SK-N-SH treated with all-trans-retinoic acid at 6 μM for 48 hours (cell line): ENCODE results near the gene LRP8.

Experiments used
- ATAC-seq: fragments of 200-7000 bp; cut with Tn5 transposase; 3 replicates; pipeline ENCODE4 v1.9.1; 2020; ENCODE audit warnings: mild to moderate bottlenecking, moderate library complexity
- ARNTL ChIP-seq: fragments of 450-650 bp; formaldehyde crosslinking; IDR thresholded peaks from 2 replicates; pipeline ENCODE4 v1.5.0; 2020; ENCODE audit warnings: low read depth, mild to moderate bottlenecking, moderate library complexity, borderline replicate concordance
- BACH2 ChIP-seq: fragments of 250-450 bp; sonication (Bioruptor Pico); IDR thresholded peaks from 2 replicates; pipeline ENCODE4 v1.9.0; 2021; ENCODE audit warnings: mild to moderate bottlenecking, borderline replicate concordance
- CSDC2 ChIP-seq: fragments of 250-450 bp; sonication (Bioruptor Pico); IDR thresholded peaks from 2 replicates; pipeline ENCODE4 v1.5.0; 2020; ENCODE audit warnings: mild to moderate bottlenecking, moderate library complexity
- ESRRG ChIP-seq: fragments of 250-450 bp; sonication (Bioruptor Pico); IDR thresholded peaks from 2 replicates; pipeline ENCODE4 v1.6.1; 2021; ENCODE audit warnings: mild to moderate bottlenecking
- ISL1 ChIP-seq: fragments of 250-450 bp; sonication (Bioruptor Pico); IDR thresholded peaks from 2 replicates; pipeline ENCODE4 v2.1.2; 2022; ENCODE audit warnings: mild to moderate bottlenecking, moderate library complexity
- OSR1 ChIP-seq: fragments of 250-450 bp; sonication (Bioruptor Pico); IDR thresholded peaks from 2 replicates; pipeline ENCODE4 v1.8.0; 2022; ENCODE audit warnings: moderate library complexity, mild to moderate bottlenecking, inconsistent platforms
- PPARA ChIP-seq: fragments of 250-450 bp; sonication (Bioruptor Pico); IDR thresholded peaks from 2 replicates; pipeline ENCODE4 v1.5.0; 2020; ENCODE audit warnings: mild to moderate bottlenecking, borderline replicate concordance
- RARB ChIP-seq: fragments of 250-450 bp; sonication (Bioruptor Pico); IDR thresholded peaks from 2 replicates; pipeline ENCODE4 v1.8.0; 2021; ENCODE audit warnings: mild to moderate bottlenecking, moderate library complexity
- SNAI2 ChIP-seq: fragments of 250-450 bp; sonication (Bioruptor Pico); IDR thresholded peaks from 2 replicates; pipeline ENCODE4 v1.5.0; 2020; ENCODE audit warnings: mild to moderate bottlenecking, moderate library complexity
- TCF4 ChIP-seq: fragments of 250-450 bp; sonication (Bioruptor Pico); IDR thresholded peaks from 2 replicates; pipeline ENCODE4 v1.8.0; 2021; ENCODE audit warnings: mild to moderate bottlenecking, moderate library complexity, borderline replicate concordance
- TOX ChIP-seq: fragments of 250-450 bp; sonication (Bioruptor Pico); IDR thresholded peaks from 2 replicates; pipeline ENCODE4 v1.8.0; 2021; ENCODE audit warnings: mild to moderate bottlenecking, moderate library complexity, borderline replicate concordance
- ZC3H10 ChIP-seq: fragments of 250-450 bp; sonication (Bioruptor Pico); IDR thresholded peaks from 2 replicates; pipeline ENCODE4 v1.5.1; 2021; ENCODE audit warnings: mild to moderate bottlenecking, moderate library complexity
- ZFP3 ChIP-seq: fragments of 250-450 bp; sonication (Bioruptor Pico); IDR thresholded peaks from 2 replicates; pipeline ENCODE4 v1.5.0; 2020; ENCODE audit warnings: mild to moderate bottlenecking, moderate library complexity
- ZNF565 ChIP-seq: fragments of 450-650 bp; formaldehyde crosslinking; conservative IDR thresholded peaks from 2 replicates; pipeline ENCODE4 v1.5.0; 2020; ENCODE audit warnings: low read depth, mild to moderate bottlenecking, moderate library complexity
- ZNF70 ChIP-seq: fragments of 450-650 bp; formaldehyde crosslinking; IDR thresholded peaks from 2 replicates; pipeline ENCODE4 v1.5.0; 2020; ENCODE audit warnings: mild to moderate bottlenecking, moderate library complexity
- ZNF8 ChIP-seq: fragments of 450-650 bp; formaldehyde crosslinking; IDR thresholded peaks from 2 replicates; pipeline ENCODE4 v1.5.0; 2020; ENCODE audit warnings: mild to moderate bottlenecking, moderate library complexity
- TF ChIP-seq, protein P1 (sequence below): fragments of 250-450 bp; sonication (Bioruptor Pico); IDR thresholded peaks from 2 replicates; pipeline ENCODE4 v1.8.0; 2020; ENCODE audit warnings: mild to moderate bottlenecking, moderate library complexity, borderline replicate concordance
- TF ChIP-seq, protein P2 (sequence below): fragments of 250-450 bp; sonication (Bioruptor Pico); IDR thresholded peaks from 2 replicates; pipeline ENCODE4 v1.8.0; 2021; ENCODE audit warnings: low read depth, mild to moderate bottlenecking, moderate library complexity, borderline replicate concordance
- TF ChIP-seq, protein P3 (sequence below): fragments of 250-450 bp; sonication (Bioruptor Pico); IDR thresholded peaks from 2 replicates; pipeline ENCODE4 v1.5.1; 2020; ENCODE audit warnings: low read depth, mild to moderate bottlenecking, moderate library complexity
- TF ChIP-seq, protein P4 (sequence below): fragments of 250-450 bp; sonication (Bioruptor Pico); IDR thresholded peaks from 2 replicates; pipeline ENCODE4 v1.5.1; 2021; ENCODE audit warnings: mild to moderate bottlenecking, moderate library complexity

The LRP8 gene

DNA sequence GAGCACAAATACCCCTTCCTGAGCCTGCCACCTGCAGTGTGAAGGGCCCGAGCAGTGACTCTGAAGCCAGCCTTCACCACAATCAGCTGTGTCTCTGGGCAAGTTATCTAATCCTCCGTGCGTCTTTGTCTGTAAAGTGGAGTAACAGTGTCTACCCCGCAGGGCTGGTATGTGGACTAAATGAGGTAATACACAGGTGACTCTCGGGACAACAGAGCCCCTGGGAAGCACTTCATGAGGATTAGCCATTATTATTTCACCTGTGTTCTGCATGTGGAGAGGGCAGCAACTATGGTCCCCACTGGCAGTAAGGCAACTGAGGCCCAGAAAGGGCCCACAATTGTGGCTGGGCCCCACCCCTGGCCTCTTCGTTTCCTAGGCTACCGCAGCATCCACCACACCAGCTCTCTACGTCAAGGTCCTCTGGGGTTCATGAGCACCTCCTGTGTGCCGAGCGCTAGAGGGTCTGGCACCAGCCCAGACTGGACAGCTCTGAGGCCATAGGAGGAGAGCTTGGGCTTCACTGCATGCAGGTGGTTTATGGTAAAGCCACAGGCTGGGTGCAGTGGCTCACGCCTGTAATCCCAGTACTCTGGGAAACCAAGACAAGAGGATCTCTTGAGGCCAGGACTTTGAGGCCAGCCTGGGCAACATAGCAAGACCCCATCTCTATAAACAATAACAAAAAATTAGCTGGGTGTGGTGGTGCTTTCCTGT lies 41.3 kb upstream of the LRP8 start:
- TF ChIP-seq ISL1 (CRISPR knock-in tag) (no peak), SNAI2 (CRISPR knock-in tag) (no peak), ZNF70 (no peak), PPARA (CRISPR knock-in tag) (no peak), TCF4 (CRISPR knock-in tag) (no peak), BACH2 (CRISPR knock-in tag) (no peak), ARNTL (CRISPR knock-in tag) (no peak), ZNF8 (CRISPR knock-in tag) (no peak), ZNF565 (CRISPR knock-in tag) (no peak), RARB (CRISPR knock-in tag) (no peak), ZC3H10 (CRISPR knock-in tag) (no peak), CSDC2 (no peak), ESRRG (CRISPR knock-in tag) (no peak)
- TF ChIP-seq, protein P1, sequence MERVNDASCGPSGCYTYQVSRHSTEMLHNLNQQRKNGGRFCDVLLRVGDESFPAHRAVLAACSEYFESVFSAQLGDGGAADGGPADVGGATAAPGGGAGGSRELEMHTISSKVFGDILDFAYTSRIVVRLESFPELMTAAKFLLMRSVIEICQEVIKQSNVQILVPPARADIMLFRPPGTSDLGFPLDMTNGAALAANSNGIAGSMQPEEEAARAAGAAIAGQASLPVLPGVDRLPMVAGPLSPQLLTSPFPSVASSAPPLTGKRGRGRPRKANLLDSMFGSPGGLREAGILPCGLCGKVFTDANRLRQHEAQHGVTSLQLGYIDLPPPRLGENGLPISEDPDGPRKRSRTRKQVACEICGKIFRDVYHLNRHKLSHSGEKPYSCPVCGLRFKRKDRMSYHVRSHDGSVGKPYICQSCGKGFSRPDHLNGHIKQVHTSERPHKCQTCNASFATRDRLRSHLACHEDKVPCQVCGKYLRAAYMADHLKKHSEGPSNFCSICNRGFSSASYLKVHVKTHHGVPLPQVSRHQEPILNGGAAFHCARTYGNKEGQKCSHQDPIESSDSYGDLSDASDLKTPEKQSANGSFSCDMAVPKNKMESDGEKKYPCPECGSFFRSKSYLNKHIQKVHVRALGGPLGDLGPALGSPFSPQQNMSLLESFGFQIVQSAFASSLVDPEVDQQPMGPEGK = no peak
- TF ChIP-seq, protein P2, sequence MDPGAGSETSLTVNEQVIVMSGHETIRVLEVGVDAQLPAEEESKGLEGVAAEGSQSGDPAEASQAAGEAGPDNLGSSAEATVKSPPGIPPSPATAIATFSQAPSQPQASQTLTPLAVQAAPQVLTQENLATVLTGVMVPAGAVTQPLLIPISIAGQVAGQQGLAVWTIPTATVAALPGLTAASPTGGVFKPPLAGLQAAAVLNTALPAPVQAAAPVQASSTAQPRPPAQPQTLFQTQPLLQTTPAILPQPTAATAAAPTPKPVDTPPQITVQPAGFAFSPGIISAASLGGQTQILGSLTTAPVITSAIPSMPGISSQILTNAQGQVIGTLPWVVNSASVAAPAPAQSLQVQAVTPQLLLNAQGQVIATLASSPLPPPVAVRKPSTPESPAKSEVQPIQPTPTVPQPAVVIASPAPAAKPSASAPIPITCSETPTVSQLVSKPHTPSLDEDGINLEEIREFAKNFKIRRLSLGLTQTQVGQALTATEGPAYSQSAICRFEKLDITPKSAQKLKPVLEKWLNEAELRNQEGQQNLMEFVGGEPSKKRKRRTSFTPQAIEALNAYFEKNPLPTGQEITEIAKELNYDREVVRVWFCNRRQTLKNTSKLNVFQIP (CRISPR knock-in tag) = no peak
- TF ChIP-seq, protein P3, sequence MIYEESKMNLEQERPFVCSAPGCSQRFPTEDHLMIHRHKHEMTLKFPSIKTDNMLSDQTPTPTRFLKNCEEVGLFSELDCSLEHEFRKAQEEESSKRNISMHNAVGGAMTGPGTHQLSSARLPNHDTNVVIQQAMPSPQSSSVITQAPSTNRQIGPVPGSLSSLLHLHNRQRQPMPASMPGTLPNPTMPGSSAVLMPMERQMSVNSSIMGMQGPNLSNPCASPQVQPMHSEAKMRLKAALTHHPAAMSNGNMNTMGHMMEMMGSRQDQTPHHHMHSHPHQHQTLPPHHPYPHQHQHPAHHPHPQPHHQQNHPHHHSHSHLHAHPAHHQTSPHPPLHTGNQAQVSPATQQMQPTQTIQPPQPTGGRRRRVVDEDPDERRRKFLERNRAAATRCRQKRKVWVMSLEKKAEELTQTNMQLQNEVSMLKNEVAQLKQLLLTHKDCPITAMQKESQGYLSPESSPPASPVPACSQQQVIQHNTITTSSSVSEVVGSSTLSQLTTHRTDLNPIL (CRISPR knock-in tag) = no peak
- TF ChIP-seq, protein P4, sequence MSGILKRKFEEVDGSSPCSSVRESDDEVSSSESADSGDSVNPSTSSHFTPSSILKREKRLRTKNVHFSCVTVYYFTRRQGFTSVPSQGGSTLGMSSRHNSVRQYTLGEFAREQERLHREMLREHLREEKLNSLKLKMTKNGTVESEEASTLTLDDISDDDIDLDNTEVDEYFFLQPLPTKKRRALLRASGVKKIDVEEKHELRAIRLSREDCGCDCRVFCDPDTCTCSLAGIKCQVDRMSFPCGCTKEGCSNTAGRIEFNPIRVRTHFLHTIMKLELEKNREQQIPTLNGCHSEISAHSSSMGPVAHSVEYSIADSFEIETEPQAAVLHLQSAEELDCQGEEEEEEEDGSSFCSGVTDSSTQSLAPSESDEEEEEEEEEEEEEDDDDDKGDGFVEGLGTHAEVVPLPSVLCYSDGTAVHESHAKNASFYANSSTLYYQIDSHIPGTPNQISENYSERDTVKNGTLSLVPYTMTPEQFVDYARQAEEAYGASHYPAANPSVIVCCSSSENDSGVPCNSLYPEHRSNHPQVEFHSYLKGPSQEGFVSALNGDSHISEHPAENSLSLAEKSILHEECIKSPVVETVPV = no peak
- TF ChIP-seq, all 23 proteins: peak for 0
- ATAC-seq = no peak

DNA sequence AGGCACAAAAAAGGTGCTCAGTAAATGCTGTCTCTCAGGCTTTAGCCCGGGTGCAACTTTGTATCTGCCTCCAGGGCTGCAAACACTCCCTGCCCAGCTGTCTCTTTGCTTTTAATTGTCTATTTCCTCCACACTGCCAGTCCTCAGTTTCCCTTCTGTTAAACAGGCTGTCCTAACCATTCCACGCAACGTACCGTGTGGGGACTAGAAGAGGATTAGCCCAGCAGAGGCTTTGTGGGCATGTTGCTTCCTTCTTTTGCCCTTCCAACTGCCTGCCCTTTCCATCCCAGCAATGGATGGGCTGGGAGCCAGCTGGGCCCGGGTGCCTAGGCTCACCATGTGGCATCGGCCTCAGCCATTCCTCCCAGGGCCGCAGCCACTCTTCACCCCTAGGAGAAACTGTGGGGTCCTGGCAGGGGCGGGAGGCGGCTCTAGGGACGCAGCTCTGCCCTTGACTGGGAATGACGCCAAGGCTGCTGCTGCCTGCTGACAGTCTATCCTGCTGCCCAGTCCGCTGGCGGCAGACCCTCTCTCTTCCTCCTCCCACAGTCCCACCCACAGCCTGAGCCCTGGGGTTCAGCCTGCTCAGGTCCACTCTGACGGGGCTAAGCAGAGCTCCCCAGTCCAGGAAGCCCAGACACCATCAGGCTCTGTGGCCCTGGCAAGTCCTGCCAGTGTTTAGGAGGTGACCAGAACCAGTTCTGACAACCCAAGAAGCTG lies 40.6 kb upstream of the LRP8 start:
- TF ChIP-seq OSR1 (CRISPR knock-in tag) = no peak
- TF ChIP-seq ESRRG (CRISPR knock-in tag) = no peak
- TF ChIP-seq, protein P2 (CRISPR knock-in tag) = no peak
- no peak for TF ChIP-seq TOX (CRISPR knock-in tag)
- TF ChIP-seq SNAI2 (CRISPR knock-in tag) = no peak
- TF ChIP-seq, protein P1 = no peak
- no peak for TF ChIP-seq ZNF70
- no peak for TF ChIP-seq ZC3H10 (CRISPR knock-in tag)
- no peak for TF ChIP-seq TCF4 (CRISPR knock-in tag)
- no peak for TF ChIP-seq RARB (CRISPR knock-in tag)
- TF ChIP-seq BACH2 (CRISPR knock-in tag) = no peak
- no peak for TF ChIP-seq ZFP3 (CRISPR knock-in tag)
- ATAC-seq = peak; percentile 31; the same call in 2 of the 3 replicates
